HepG2 (cell line): ENCODE results near the gene IRS1. TPM values are rescaled to one million over a fixed set of nuclear protein-coding genes. Genes with fewer than 3 reads are reported as not detected.

Experiments
- AKAP8 ChIP-seq: sonication (generic); formaldehyde crosslinking; IDR thresholded peaks from 2 replicates; pipeline ENCODE4 v1.5.1; 2020; ENCODE audit warnings: mild to moderate bottlenecking, missing genetic modification reagents
- CSRNP2 ChIP-seq: sonication (generic); formaldehyde crosslinking; conservative IDR thresholded peaks from 2 replicates; pipeline ENCODE4 v1.8.0; 2022; ENCODE audit warnings: low read depth, missing genetic modification reagents
- HNRNPLL ChIP-seq: fragments of 200-400 bp; formaldehyde crosslinking; IDR thresholded peaks from 2 replicates; pipeline ENCODE4 v1.6.1; 2017; ENCODE audit warnings: mild to moderate bottlenecking, low read depth, low read length; ENCODE audit not compliant: poor library complexity, severe bottlenecking
- POLR2A ChIP-seq, 2 experiments: IDR thresholded peaks; 2 replicates each; pipeline ENCODE4 v1.6.1; 2011; ENCODE audit warnings: low read depth in 2 of 2, low read length in 2 of 2, mild to moderate bottlenecking in 1 of 2, moderate library complexity in 1 of 2; ENCODE audit not compliant: insufficient read depth in 1 of 2
- TCF12 ChIP-seq, 2 experiments: fragments of 450-650 bp in 1 of 2; sonication (generic) in 1 of 2; formaldehyde crosslinking in 1 of 2; IDR thresholded peaks; 2 replicates each; pipeline versions ENCODE4 v1.6.1 to v1.8.0; 2017 to 2022; ENCODE audit warnings: antibody characterized with exemption in 1 of 2, mild to moderate bottlenecking in 1 of 2, missing genetic modification reagents in 1 of 2, moderate library complexity in 1 of 2
- TIGD3 ChIP-seq: sonication (generic); formaldehyde crosslinking; IDR thresholded peaks from 2 replicates; pipeline ENCODE4 v1.5.1; 2020; ENCODE audit warnings: mild to moderate bottlenecking, missing genetic modification reagents, borderline replicate concordance
- ZNF225 ChIP-seq: sonication (generic); formaldehyde crosslinking; IDR thresholded peaks from 2 replicates; pipeline ENCODE4 v1.4.0; 2020; ENCODE audit warnings: mild to moderate bottlenecking, missing genetic modification reagents
- ZNF749 ChIP-seq: sonication (generic); formaldehyde crosslinking; IDR thresholded peaks from 2 replicates; pipeline ENCODE4 v1.8.0; 2022; ENCODE audit warnings: mild to moderate bottlenecking, missing genetic modification reagents, moderate library complexity, borderline replicate concordance
- ZNF766 ChIP-seq: sonication (generic); formaldehyde crosslinking; IDR thresholded peaks from 2 replicates; pipeline ENCODE4 v1.5.0; 2020; ENCODE audit warnings: missing genetic modification reagents, borderline replicate concordance
- polyA plus RNA-seq, 8 experiments: library from polyadenylated mRNA; depleted of rRNA in 3 of 8; stranded (reverse) in 7 of 8; unstranded in 1 of 8; fragments of >200 nt; fragmentation: Illumina TruSeq in 4 of 8; extraction: Trizol in 4 of 8; gene quantifications; 2 replicates each; pipeline versions ENCODE4 v1.2.1 to v1.2.3, GENCODE V29; 2011 to 2016; ENCODE audit warnings: low read depth in 4 of 8, missing spikeins in 1 of 8, mixed read lengths in 1 of 8; ENCODE audit not compliant: insufficient read depth in 1 of 8
- total RNA-seq, 5 experiments: library from RNA; depleted of rRNA; stranded (reverse); fragments of >200 nt; fragmentation: Illumina TruSeq; extraction: Trizol; gene quantifications; 2 replicates each; pipeline ENCODE4 v1.2.3, GENCODE V29; 2016; ENCODE audit warnings: low read depth in 1 of 5
- TF ChIP-seq, protein P1 (sequence below): sonication (generic); formaldehyde crosslinking; IDR thresholded peaks from 2 replicates; pipeline ENCODE4 v1.5.0; 2020; ENCODE audit warnings: mild to moderate bottlenecking, missing genetic modification reagents, borderline replicate concordance
- TF ChIP-seq, protein P2 (sequence below): sonication (generic); formaldehyde crosslinking; IDR thresholded peaks from 2 replicates; pipeline ENCODE4 v1.4.0; 2020; ENCODE audit warnings: missing genetic modification reagents, mild to moderate bottlenecking, borderline replicate concordance
- TF ChIP-seq, protein P3 (sequence below): sonication (generic); formaldehyde crosslinking; IDR thresholded peaks from 2 replicates; pipeline ENCODE4 v1.4.0; 2020; ENCODE audit warnings: missing genetic modification reagents, borderline replicate concordance

IRS1 gene
- total and polyA plus RNA-seq, 2 of the 13 experiments (the other 11 are each of a cell fraction or from before 2014, with no cell fraction given): 8.7 to 9.0 TPM

- TF ChIP-seq, protein P1, sequence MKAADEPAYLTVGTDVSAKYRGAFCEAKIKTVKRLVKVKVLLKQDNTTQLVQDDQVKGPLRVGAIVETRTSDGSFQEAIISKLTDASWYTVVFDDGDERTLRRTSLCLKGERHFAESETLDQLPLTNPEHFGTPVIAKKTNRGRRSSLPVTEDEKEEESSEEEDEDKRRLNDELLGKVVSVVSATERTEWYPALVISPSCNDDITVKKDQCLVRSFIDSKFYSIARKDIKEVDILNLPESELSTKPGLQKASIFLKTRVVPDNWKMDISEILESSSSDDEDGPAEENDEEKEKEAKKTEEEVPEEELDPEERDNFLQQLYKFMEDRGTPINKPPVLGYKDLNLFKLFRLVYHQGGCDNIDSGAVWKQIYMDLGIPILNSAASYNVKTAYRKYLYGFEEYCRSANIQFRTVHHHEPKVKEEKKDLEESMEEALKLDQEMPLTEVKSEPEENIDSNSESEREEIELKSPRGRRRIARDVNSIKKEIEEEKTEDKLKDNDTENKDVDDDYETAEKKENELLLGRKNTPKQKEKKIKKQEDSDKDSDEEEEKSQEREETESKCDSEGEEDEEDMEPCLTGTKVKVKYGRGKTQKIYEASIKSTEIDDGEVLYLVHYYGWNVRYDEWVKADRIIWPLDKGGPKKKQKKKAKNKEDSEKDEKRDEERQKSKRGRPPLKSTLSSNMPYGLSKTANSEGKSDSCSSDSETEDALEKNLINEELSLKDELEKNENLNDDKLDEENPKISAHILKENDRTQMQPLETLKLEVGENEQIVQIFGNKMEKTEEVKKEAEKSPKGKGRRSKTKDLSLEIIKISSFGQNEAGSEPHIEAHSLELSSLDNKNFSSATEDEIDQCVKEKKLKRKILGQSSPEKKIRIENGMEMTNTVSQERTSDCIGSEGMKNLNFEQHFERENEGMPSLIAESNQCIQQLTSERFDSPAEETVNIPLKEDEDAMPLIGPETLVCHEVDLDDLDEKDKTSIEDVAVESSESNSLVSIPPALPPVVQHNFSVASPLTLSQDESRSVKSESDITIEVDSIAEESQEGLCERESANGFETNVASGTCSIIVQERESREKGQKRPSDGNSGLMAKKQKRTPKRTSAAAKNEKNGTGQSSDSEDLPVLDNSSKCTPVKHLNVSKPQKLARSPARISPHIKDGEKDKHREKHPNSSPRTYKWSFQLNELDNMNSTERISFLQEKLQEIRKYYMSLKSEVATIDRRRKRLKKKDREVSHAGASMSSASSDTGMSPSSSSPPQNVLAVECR (CRISPR knock-in tag): peak; percentile 28; the same call in 1 of the 2 replicates
- TF ChIP-seq ZNF766 (CRISPR knock-in tag) (0 out of 2 replicates have a peak, but pooled peaks have one; percentile 74), HNRNPLL (peak; percentile 57), POLR2A (IDR thresholded peaks at IDR 0.05; ENCODE audit: insufficient read depth in 1 of 2, low read depth in 2 of 2, low read length in 2 of 2) (peak in 1 of 2 experiments; percentile 60; a peak in 2 of 4 replicates), ZNF225 (CRISPR knock-in tag) (0 out of 2 replicates have a peak, but pooled peaks have one; percentile 42), AKAP8 (CRISPR knock-in tag) (peak; percentile 81; the same call in 1 of the 2 replicates), CSRNP2 (no peak), TIGD3 (peak; percentile 68; the same call in 1 of the 2 replicates), TCF12 (IDR thresholded peaks at IDR 0.05) (no peak), TCF12 (CRISPR knock-in tag; IDR thresholded peaks at IDR 0.05) (no peak; the same call in 1 of the 2 replicates), ZNF749 (CRISPR knock-in tag) (0 out of 2 replicates have a peak, but pooled peaks have one; percentile 6)
- TF ChIP-seq, protein P2, sequence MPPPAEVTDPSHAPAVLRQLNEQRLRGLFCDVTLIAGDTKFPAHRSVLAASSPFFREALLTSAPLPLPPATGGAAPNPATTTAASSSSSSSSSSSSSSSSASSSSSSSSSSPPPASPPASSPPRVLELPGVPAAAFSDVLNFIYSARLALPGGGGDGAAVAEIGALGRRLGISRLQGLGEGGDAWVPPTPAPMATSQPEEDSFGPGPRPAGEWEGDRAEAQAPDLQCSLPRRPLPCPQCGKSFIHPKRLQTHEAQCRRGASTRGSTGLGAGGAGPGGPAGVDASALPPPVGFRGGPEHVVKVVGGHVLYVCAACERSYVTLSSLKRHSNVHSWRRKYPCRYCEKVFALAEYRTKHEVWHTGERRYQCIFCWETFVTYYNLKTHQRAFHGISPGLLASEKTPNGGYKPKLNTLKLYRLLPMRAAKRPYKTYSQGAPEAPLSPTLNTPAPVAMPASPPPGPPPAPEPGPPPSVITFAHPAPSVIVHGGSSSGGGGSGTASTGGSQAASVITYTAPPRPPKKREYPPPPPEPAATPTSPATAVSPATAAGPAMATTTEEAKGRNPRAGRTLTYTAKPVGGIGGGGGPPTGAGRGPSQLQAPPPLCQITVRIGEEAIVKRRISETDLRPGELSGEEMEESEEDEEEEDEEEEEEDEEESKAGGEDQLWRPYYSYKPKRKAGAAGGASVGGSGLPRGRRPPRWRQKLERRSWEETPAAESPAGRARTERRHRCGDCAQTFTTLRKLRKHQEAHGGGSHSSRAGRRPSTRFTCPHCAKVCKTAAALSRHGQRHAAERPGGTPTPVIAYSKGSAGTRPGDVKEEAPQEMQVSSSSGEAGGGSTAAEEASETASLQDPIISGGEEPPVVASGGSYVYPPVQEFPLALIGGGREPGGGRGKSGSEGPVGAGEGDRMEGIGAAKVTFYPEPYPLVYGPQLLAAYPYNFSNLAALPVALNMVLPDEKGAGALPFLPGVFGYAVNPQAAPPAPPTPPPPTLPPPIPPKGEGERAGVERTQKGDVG (CRISPR knock-in tag): 0 out of 2 replicates have a peak, but pooled peaks have one; percentile 13
- TF ChIP-seq, protein P3, sequence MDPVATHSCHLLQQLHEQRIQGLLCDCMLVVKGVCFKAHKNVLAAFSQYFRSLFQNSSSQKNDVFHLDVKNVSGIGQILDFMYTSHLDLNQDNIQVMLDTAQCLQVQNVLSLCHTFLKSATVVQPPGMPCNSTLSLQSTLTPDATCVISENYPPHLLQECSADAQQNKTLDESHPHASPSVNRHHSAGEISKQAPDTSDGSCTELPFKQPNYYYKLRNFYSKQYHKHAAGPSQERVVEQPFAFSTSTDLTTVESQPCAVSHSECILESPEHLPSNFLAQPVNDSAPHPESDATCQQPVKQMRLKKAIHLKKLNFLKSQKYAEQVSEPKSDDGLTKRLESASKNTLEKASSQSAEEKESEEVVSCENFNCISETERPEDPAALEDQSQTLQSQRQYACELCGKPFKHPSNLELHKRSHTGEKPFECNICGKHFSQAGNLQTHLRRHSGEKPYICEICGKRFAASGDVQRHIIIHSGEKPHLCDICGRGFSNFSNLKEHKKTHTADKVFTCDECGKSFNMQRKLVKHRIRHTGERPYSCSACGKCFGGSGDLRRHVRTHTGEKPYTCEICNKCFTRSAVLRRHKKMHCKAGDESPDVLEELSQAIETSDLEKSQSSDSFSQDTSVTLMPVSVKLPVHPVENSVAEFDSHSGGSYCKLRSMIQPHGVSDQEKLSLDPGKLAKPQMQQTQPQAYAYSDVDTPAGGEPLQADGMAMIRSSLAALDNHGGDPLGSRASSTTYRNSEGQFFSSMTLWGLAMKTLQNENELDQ (CRISPR knock-in tag): no peak
Measured at GRCh38 chr2:226800941-226801784, 1.5 kb upstream of the IRS1 start (continued).
